Measurements from ENCODE around the gene DDOST. TPM values are rescaled to one million over a fixed set of nuclear protein-coding genes. Genes with fewer than 3 reads are reported as not detected.
A peak's percentile ranks its signal among the peaks of the same experiment; 100 is the strongest.

Gene DDOST
- total RNA-seq, 4 donors from 2014 or later, result 86.4 to 126 (median 103) TPM

GRCh38 chr1:20672265-20672632 lies 11.1 kb upstream of the DDOST start:
- Histone ChIP-seq H3K36me3 (peaks cover 0 to 34% (median 0%) of the 10 kb centered on the region in 4 donors), H3K4me1 (no peaks in the 10 kb centered on the region), H3K9me3 (no peaks in the 10 kb centered on the region), H3K27me3 (no peaks in the 10 kb centered on the region), H3K27ac (replicated peaks in 1 of 4) (no peak overlapping the region), H3K4me3 (no peak overlapping the region)
- TF ChIP-seq POLR2AphosphoS5 (IDR thresholded peaks at IDR 0.05) (no peak), POLR2A (IDR thresholded peaks at IDR 0.05; ENCODE audit: low read depth) (no peak), EP300 (IDR thresholded peaks at IDR 0.05) (no peak), CTCF (IDR thresholded peaks at IDR 0.05) (no peak)
- intact Hi-C loops (cut with DNase I), result no loop called here
- WGBS, result 98% methylated on average over 4 of the region's 4 CpGs
- no peak for DNase-seq (ENCODE audit: extremely low spot score)

GRCh38 chr1:20670936-20671335 lies 9.8 kb upstream of the DDOST start:
- whole genome bisulfite sequencing, result 95% methylated on average over 5 of the region's 5 CpGs

GRCh38 chr1:20668581-20668980 lies 7.4 kb upstream of the DDOST start:
- no peak for DNase-seq (ENCODE audit: extremely low spot score)
- Histone ChIP-seq H3K4me1 (no peaks in the 10 kb centered on the region), H3K36me3 (peaks cover 0 to 20% (median 0%) of the 10 kb centered on the region in 4 donors), H3K27ac (replicated peaks in 1 of 4) (no peak overlapping the region), H3K4me3 (no peak overlapping the region), H3K9me3 (no peaks in the 10 kb centered on the region), H3K27me3 (no peaks in the 10 kb centered on the region)
- WGBS, result 100% methylated on average over 1 of the region's 1 CpG
- intact Hi-C loops (cut with DNase I), result no loop called here
- no peak for TF ChIP-seq POLR2A (IDR thresholded peaks at IDR 0.05; ENCODE audit: low read depth)
- no peak for TF ChIP-seq CTCF (IDR thresholded peaks at IDR 0.05)
- no peak for TF ChIP-seq EP300 (IDR thresholded peaks at IDR 0.05)
- TF ChIP-seq POLR2AphosphoS5 (IDR thresholded peaks at IDR 0.05), result no peak

More at GRCh38 chr1:20670936-20671335, 9.8 kb upstream of the DDOST start:
- intact Hi-C loops (cut with DNase I), result no loop called here
- TF ChIP-seq POLR2AphosphoS5 (IDR thresholded peaks at IDR 0.05), result no peak
- TF ChIP-seq EP300 (IDR thresholded peaks at IDR 0.05), result no peak
- TF ChIP-seq POLR2A (IDR thresholded peaks at IDR 0.05; ENCODE audit: low read depth), result no peak
- no peak for TF ChIP-seq CTCF (IDR thresholded peaks at IDR 0.05)
- Histone ChIP-seq H3K36me3 (peaks cover 0 to 30% (median 0%) of the 10 kb centered on the region in 4 donors), H3K4me3 (no peak overlapping the region), H3K9me3 (no peaks in the 10 kb centered on the region), H3K27me3 (no peaks in the 10 kb centered on the region), H3K4me1 (no peaks in the 10 kb centered on the region), H3K27ac (replicated peaks in 1 of 4) (no peak overlapping the region)
- DNase-seq (ENCODE audit: extremely low spot score), result no peak

GRCh38 chr1:20666804-20667203 lies 5.6 kb upstream of the DDOST start:
- no peak for TF ChIP-seq POLR2A (IDR thresholded peaks at IDR 0.05; ENCODE audit: low read depth)
- no peak for TF ChIP-seq EP300 (IDR thresholded peaks at IDR 0.05)
- no peak for TF ChIP-seq POLR2AphosphoS5 (IDR thresholded peaks at IDR 0.05)
- intact Hi-C loops (cut with DNase I), result no loop called here
- Histone ChIP-seq H3K4me3 (no peak overlapping the region), H3K27me3 (no peaks in the 10 kb centered on the region), H3K4me1 (peaks cover 6 to 8% (median 8%) of the 10 kb centered on the region in 4 donors), H3K36me3 (peaks cover 0 to 15% (median 0%) of the 10 kb centered on the region in 4 donors), H3K9me3 (no peaks in the 10 kb centered on the region), H3K27ac (replicated peaks in 1 of 4) (peak overlapping the region in 2 of 4 donors; percentile 28 to 51)
- no peak for DNase-seq (ENCODE audit: extremely low spot score)
- WGBS, result no CpG with 5 or more reads among the region's 1 CpG

- no peak for DNase-seq (ENCODE audit: extremely low spot score)
Measured at GRCh38 chr1:20666146-20666545, 5.0 kb upstream of the DDOST start.

More at GRCh38 chr1:20666146-20666545, 5.0 kb upstream of the DDOST start:
- Histone ChIP-seq H3K9me3 (no peaks in the 10 kb centered on the region), H3K27ac (replicated peaks in 1 of 4) (peak overlapping the region in 3 of 4 donors; percentile 28 to 51 (median 40)), H3K27me3 (no peaks in the 10 kb centered on the region), H3K4me1 (peaks cover 8 to 9% (median 9%) of the 10 kb centered on the region in 4 donors), H3K36me3 (peaks cover 0 to 10% (median 0%) of the 10 kb centered on the region in 4 donors), H3K4me3 (no peak overlapping the region)
- no peak for TF ChIP-seq POLR2A (IDR thresholded peaks at IDR 0.05; ENCODE audit: low read depth)
- no peak for TF ChIP-seq EP300 (IDR thresholded peaks at IDR 0.05)
- TF ChIP-seq POLR2AphosphoS5 (IDR thresholded peaks at IDR 0.05), result no peak
- no peak for TF ChIP-seq CTCF (IDR thresholded peaks at IDR 0.05)
- intact Hi-C loops (cut with DNase I), result no loop called here
- WGBS, result 81% methylated on average over 15 of the region's 16 CpGs
